Vagina (tissue), 2 donors: Measurements from ENCODE around the gene COMMD10. TPM values are rescaled to one million over a fixed set of nuclear protein-coding genes. Genes with fewer than 3 reads are reported as not detected.

Experiments
- DNase-seq, 2 donors: peaks; one replicate each; pipeline ENCODE4 v3.0.0-alpha.2; 2017; ENCODE audit errors: extremely low spot score in 2 of 2
- H3K27ac ChIP-seq: fragments of 200-600 bp; sonication (generic); one replicate; pipeline ENCODE4 v1.5.1; 2019
- H3K27me3 ChIP-seq: fragments of 200-600 bp; sonication (generic); one replicate; pipeline ENCODE4 v1.5.1; 2019
- H3K36me3 ChIP-seq, 2 donors: fragments of 200-600 bp; sonication (generic); one replicate each; pipeline ENCODE4 v1.5.1; 2017 to 2019
- H3K4me1 ChIP-seq: fragments of 200-600 bp; sonication (generic); one replicate; pipeline ENCODE4 v1.5.1; 2019
- H3K4me3 ChIP-seq, 2 donors: fragments of 200-600 bp; sonication (generic); 1 replicate in 1 of 2; 2 replicates in 1 of 2; pipeline ENCODE4 v1.5.1; 2016 to 2019
- H3K9me3 ChIP-seq: fragments of 200-600 bp; sonication (generic); one replicate; pipeline ENCODE4 v1.5.1; 2019
- POLR2A ChIP-seq, 2 donors: fragments of 450-650 bp; IDR thresholded peaks; one replicate each; pipeline ENCODE4 v1.6.1; 2017; ENCODE audit warnings: antibody characterized with exemption in 2 of 2, mild to moderate bottlenecking in 2 of 2, moderate library complexity in 2 of 2
- POLR2AphosphoS5 ChIP-seq, 2 donors: sonication (generic); formaldehyde crosslinking; IDR thresholded peaks; one replicate each; pipeline ENCODE4 v1.9.0; 2017; ENCODE audit warnings: antibody characterized with exemption in 2 of 2, mild to moderate bottlenecking in 2 of 2, low read depth in 1 of 2; ENCODE audit not compliant: insufficient read depth in 1 of 2
- intact Hi-C: fragments of 100-400 bp; cut with DNase I; formaldehyde crosslinking; loops from one replicate; pipeline ENCODE4 v1.15.1; 2023
- total RNA-seq: library from RNA; depleted of rRNA; stranded (reverse); fragments of >200 nt; gene quantifications from one replicate; pipeline ENCODE4 v1.2.3, GENCODE V29; 2016
- TF ChIP-seq, protein P1 (sequence below), 3 experiments: fragments of 450-650 bp in 2 of 3; fragments of 200-600 bp in 1 of 3; sonication (generic) in 1 of 3; IDR thresholded peaks; one replicate each; pipeline ENCODE4 v1.5.1; 2017 to 2019; ENCODE audit warnings: antibody characterized with exemption in 3 of 3, mild to moderate bottlenecking in 2 of 3, moderate library complexity in 2 of 3

The COMMD10 gene
- total RNA-seq, 1 donor from 2014 or later: 22.6 TPM

DNA sequence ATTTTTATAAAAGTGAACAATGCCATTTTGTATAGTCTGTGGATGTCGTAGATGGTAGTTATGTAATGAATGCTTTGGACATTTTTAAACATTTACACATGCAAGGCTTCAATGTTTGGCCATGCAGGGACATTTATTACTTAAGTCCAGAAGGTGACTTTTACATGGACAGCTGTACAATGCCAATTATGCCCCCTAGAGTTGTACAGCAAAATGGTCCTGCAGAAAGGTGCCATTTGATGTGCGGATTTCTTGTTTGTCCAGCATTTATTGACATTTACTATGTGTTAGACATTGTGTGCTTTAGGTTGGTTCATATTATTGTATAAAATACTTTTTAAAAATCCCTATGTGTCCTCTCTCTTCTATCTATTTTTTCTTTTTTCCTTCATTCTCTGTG, 22.5 kb upstream of the COMMD10 start:
- intact Hi-C loops: no loop called here
- Histone ChIP-seq H3K36me3 (no peaks in the 10 kb centered on the region), H3K4me3 (no peak overlapping the region), H3K27ac (no peak overlapping the region), H3K27me3 (no peaks in the 10 kb centered on the region), H3K4me1 (no peaks in the 10 kb centered on the region), H3K9me3 (no peaks in the 10 kb centered on the region)
- no peak for TF ChIP-seq POLR2AphosphoS5 (IDR thresholded peaks at IDR 0.05; ENCODE audit: insufficient read depth in 1 of 2, low read depth in 1 of 2)
- TF ChIP-seq POLR2A (IDR thresholded peaks at IDR 0.05): no peak
- TF ChIP-seq, protein P1, sequence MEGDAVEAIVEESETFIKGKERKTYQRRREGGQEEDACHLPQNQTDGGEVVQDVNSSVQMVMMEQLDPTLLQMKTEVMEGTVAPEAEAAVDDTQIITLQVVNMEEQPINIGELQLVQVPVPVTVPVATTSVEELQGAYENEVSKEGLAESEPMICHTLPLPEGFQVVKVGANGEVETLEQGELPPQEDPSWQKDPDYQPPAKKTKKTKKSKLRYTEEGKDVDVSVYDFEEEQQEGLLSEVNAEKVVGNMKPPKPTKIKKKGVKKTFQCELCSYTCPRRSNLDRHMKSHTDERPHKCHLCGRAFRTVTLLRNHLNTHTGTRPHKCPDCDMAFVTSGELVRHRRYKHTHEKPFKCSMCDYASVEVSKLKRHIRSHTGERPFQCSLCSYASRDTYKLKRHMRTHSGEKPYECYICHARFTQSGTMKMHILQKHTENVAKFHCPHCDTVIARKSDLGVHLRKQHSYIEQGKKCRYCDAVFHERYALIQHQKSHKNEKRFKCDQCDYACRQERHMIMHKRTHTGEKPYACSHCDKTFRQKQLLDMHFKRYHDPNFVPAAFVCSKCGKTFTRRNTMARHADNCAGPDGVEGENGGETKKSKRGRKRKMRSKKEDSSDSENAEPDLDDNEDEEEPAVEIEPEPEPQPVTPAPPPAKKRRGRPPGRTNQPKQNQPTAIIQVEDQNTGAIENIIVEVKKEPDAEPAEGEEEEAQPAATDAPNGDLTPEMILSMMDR (IDR thresholded peaks at IDR 0.05): no peak
- no peak for DNase-seq

DNA sequence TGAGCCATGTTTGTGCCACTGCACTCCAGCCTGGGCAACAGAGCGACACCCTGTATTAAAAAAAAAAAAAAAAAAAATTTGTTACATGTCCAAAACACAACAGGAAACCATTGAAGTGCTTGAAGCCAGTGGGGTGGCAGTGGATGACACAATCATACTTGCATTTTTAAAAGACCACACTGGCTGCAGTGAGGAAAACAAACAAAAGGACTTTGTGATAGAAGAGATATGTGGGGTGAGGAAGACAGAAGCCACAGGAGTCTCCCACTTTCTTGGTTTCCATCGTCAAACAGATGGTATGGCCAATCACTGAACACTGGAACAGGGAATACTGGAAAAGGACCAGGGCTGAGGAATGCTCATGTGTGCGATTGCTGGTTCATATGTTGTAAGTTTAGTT, 20.9 kb upstream of the COMMD10 start:
- Histone ChIP-seq H3K36me3 (no peaks in the 10 kb centered on the region), H3K27ac (no peak overlapping the region), H3K4me3 (no peak overlapping the region), H3K27me3 (no peaks in the 10 kb centered on the region), H3K9me3 (no peaks in the 10 kb centered on the region), H3K4me1 (no peaks in the 10 kb centered on the region)
- no peak for DNase-seq
- intact Hi-C loops: no loop called here
- TF ChIP-seq POLR2A (IDR thresholded peaks at IDR 0.05): no peak
- TF ChIP-seq, protein P1 (IDR thresholded peaks at IDR 0.05): no peak
- TF ChIP-seq POLR2AphosphoS5 (IDR thresholded peaks at IDR 0.05; ENCODE audit: insufficient read depth in 1 of 2, low read depth in 1 of 2): no peak

DNA sequence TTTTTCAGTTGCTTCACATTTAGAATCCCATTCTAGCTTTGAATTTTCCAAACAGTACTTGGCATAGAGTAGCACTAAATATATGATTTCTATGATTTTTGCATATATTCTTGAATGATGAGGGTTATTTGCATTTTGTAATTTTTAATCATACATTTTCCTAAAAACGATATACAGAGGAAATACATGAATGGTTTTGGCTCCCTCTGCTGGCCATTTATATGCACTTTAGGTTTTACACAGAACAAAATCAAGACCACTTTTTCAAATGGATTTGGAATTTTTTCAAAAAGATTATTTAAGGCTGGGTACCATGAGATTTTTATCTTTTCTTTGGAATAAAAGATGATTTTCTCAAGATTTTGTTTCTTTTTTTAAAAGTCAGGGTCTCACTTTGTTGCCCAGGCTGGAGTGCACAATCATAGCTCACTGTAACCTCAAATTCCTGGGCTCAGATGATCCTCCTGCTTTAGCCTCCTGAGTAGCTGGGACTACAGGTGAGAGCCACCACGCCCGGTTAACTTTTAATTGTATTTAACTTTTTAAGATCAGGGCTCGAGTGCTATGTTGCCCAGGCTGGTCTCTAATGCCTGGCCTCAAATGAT, 16.7 kb upstream of the COMMD10 start:
- Histone ChIP-seq H3K4me1 (no peaks in the 10 kb centered on the region), H3K27ac (no peak overlapping the region), H3K27me3 (no peaks in the 10 kb centered on the region), H3K36me3 (no peaks in the 10 kb centered on the region), H3K4me3 (no peak overlapping the region), H3K9me3 (no peaks in the 10 kb centered on the region)
- TF ChIP-seq POLR2A (IDR thresholded peaks at IDR 0.05) (no peak), POLR2AphosphoS5 (IDR thresholded peaks at IDR 0.05; ENCODE audit: insufficient read depth in 1 of 2, low read depth in 1 of 2) (no peak)
- TF ChIP-seq, protein P1 (IDR thresholded peaks at IDR 0.05): peak; percentile 37 to 69 (median 51)
- intact Hi-C loops: no loop called here
- DNase-seq: no peak

DNA sequence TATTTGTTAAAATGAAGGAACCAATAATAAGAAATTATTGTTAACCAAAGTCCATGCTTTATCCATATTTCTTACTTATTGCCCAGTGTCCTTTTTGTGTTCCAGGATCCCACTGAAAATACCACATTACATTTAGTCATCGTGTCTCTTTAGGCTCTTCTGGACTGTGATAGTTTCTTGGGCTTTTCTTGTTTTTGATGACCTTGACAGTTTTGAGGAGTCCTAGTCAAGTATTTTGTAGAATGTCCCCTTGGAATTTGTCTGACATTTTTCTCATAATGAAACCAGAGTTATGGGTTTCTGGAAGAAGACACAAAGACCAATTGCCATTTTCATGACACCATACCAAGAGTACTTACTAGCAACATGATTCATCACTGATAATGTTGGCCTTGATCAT, 13.6 kb upstream of the COMMD10 start:
- TF ChIP-seq, protein P1 (IDR thresholded peaks at IDR 0.05): no peak
- TF ChIP-seq POLR2A (IDR thresholded peaks at IDR 0.05): no peak
- TF ChIP-seq POLR2AphosphoS5 (IDR thresholded peaks at IDR 0.05; ENCODE audit: insufficient read depth in 1 of 2, low read depth in 1 of 2): no peak
- no peaks in the 10 kb centered on the region for H3K36me3 ChIP-seq
- intact Hi-C loops: no loop called here
- no peak overlapping the region for H3K4me3 ChIP-seq
- no peaks in the 10 kb centered on the region for H3K4me1 ChIP-seq
- no peak overlapping the region for H3K27ac ChIP-seq
- no peaks in the 10 kb centered on the region for H3K9me3 ChIP-seq
- H3K27me3 ChIP-seq: no peaks in the 10 kb centered on the region
- DNase-seq: no peak

DNA sequence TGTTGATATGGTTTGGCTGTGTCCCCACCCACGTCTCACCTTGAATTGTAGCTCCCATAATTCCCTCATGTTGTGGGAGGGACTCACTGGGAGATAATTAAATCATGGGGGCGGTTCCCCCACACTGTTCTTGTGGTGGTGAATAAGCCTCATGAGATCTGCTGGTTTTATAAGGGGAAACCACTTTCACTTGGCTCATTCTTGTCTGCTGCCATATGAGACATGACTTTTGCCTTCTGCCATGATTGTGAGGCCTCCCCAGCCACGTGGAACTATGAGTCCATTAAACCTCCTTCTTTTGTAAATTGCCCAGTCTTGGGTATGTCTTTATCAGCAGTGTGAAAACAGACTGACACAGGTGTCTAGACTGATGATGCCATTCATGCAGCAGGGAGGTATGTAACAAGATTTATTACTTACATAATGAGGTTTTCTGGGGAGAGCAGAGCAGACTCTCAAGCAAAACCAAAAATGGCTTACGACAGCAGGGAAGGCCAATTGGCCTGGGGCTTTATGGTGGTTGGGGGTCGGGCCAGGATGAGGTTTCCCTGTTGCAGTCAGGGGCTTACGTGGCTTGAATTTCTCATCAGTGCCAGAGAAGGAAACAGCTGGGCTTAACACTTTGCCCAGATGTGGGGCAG, 9.5 kb upstream of the COMMD10 start:
- no peaks in the 10 kb centered on the region for H3K27me3 ChIP-seq
- no peaks in the 10 kb centered on the region for H3K36me3 ChIP-seq
- no peaks in the 10 kb centered on the region for H3K9me3 ChIP-seq
- no peak overlapping the region for H3K27ac ChIP-seq
- H3K4me3 ChIP-seq: no peak overlapping the region
- no peaks in the 10 kb centered on the region for H3K4me1 ChIP-seq
- TF ChIP-seq POLR2AphosphoS5 (IDR thresholded peaks at IDR 0.05; ENCODE audit: insufficient read depth in 1 of 2, low read depth in 1 of 2): no peak
- TF ChIP-seq, protein P1 (IDR thresholded peaks at IDR 0.05): no peak
- intact Hi-C loops: no loop called here
- DNase-seq: no peak
